Adrenal gland (tissue), 19 donors: Measurements from ENCODE around the gene OR8U1. TPM values are rescaled to one million over a fixed set of nuclear protein-coding genes. Genes with fewer than 3 reads are reported as not detected.

Experiments used
- DNase-seq, 7 donors: peaks; one replicate each; pipeline ENCODE4 v3.0.0-alpha.2; 2019 to 2020
- H3K27ac ChIP-seq, 5 donors: fragments of 200-600 bp; sonication (generic) in 4 of 5; 1 replicate in 3 of 5; 2 replicates in 2 of 5; pipeline versions ENCODE4 v1.5.1 to v1.8.0; 2016 to 2020; ENCODE audit warnings: mild to moderate bottlenecking in 1 of 5
- H3K27me3 ChIP-seq: fragments of 200-600 bp; 2 replicates; pipeline ENCODE4 v1.8.0; 2021
- H3K36me3 ChIP-seq, 2 donors: fragments of 200-600 bp; replicated peaks in 1 of 2; 1 replicate in 1 of 2; 2 replicates in 1 of 2; pipeline versions ENCODE4 v1.5.1 to v1.8.0; 2018 to 2022
- H3K4me1 ChIP-seq, 2 donors: fragments of 200-600 bp; replicated peaks in 1 of 2; 1 replicate in 1 of 2; 2 replicates in 1 of 2; pipeline versions ENCODE4 v1.5.1 to v1.8.0; 2018 to 2021
- H3K4me3 ChIP-seq, 4 donors: fragments of 200-600 bp; sonication (generic) in 3 of 4; one replicate each; pipeline ENCODE4 v1.5.1; 2016 to 2018
- H3K9me3 ChIP-seq, 3 donors: fragments of 200-600 bp; sonication (generic) in 1 of 3; replicated peaks in 1 of 3; 1 replicate in 2 of 3; 2 replicates in 1 of 3; pipeline versions ENCODE4 v1.5.1 to v1.8.0; 2016 to 2021
- CTCF ChIP-seq, 6 experiments: fragments of 450-650 bp in 4 of 6; fragments of 200-600 bp in 2 of 6; sonication (generic) in 1 of 6; IDR thresholded peaks; 1 replicate in 5 of 6; 2 replicates in 1 of 6; pipeline versions ENCODE4 v1.5.1 to v1.8.0; 2016 to 2021; ENCODE audit warnings: antibody characterized with exemption in 6 of 6, mild to moderate bottlenecking in 2 of 6, moderate library complexity in 1 of 6
- POLR2A ChIP-seq, 2 donors: fragments of 450-650 bp; IDR thresholded peaks; one replicate each; pipeline ENCODE4 v1.6.1; 2017; ENCODE audit warnings: antibody characterized with exemption in 2 of 2, mild to moderate bottlenecking in 2 of 2, moderate library complexity in 1 of 2
- WGBS, 4 donors: extraction: QIAGEN DNeasy Blood & Tissue Kit in 2 of 4; methylation state at CpG; one replicate each; pipeline versions ENCODE4 v1.1.5 to v1.1.7; 2013 to 2017; 5-methylcytosine and 5-hydroxymethylcytosine counted together
- intact Hi-C, 2 donors: fragments of 100-400 bp; cut with DNase I; formaldehyde crosslinking; loops; one replicate each; pipeline versions ENCODE4 v1.14.1 to v1.15.0; 2022 to 2023
- long read RNA-seq, 10 donors: library from polyadenylated mRNA in 3 of 10; unstranded in 2 of 10; stranded (forward) in 1 of 10; transcript quantifications; one replicate each; pipeline ENCODE4 v2.0.0 and lab custom pipeline, GENCODE V29; 2021 to 2026
- polyA plus RNA-seq, 3 donors: library from polyadenylated mRNA; stranded (reverse); fragments of 200-250 nt in 2 of 3; fragments of 350-450 nt in 1 of 3; fragmentation: Illumina TruSeq in 1 of 3; extraction: RNeasy Lipid Tissue Mini Kit (QIAGEN cat#74804) in 1 of 3; gene quantifications; one replicate each; pipeline ENCODE4 v1.2.3, GENCODE V29; 2013 to 2014
- total RNA-seq, 9 donors: library from RNA; depleted of rRNA in 4 of 9; stranded (reverse); fragments of >200 nt in 4 of 9; fragments of 120-200 nt in 1 of 9; fragmentation: NEBNext Ultra II Directional in 1 of 9; extraction: Animal tissue kit (Norgen Biotek cat#: 25700) in 1 of 9; gene quantifications; one replicate each; pipeline versions ENCODE4 v1.1.0 to v1.2.4, GENCODE V29; 2013 to 2023
- donor health status: healthy with polysubstance abuse.
- donor health status: Bipolar disorder and iron deficiency.
- donor health status: DM: yes; HTN: yes; CAD: no.
- donor health status: DM: no; HTN: no; CAD: no.
- donor health status: DM: no; HTN: no; CAD: no.
- donor health status: DM: yes; HTN: yes; CAD: no.

OR8U1 gene
- total RNA-seq (not detected), polyA plus RNA-seq (not detected)
- long read RNA-seq, donor 1: 0 reads
- long read RNA-seq, donor 2: 0 reads
- long read RNA-seq, donor 3: 0 reads
- long read RNA-seq, donor 4: 0 reads
- long read RNA-seq, donor 5: 0 reads
- long read RNA-seq, donor 6: 0 reads
- long read RNA-seq, donor 7: 0 reads
- long read RNA-seq, donor 8: 0 reads
- long read RNA-seq, donor 9: 0 reads
- long read RNA-seq, donor 10: 0 reads

- DNase-seq: no peak
- no peak within 1 kb of the TSS for H3K27ac ChIP-seq
- intact Hi-C loops: no loop called here
- no peaks in the 10 kb centered on the region for H3K27me3 ChIP-seq
- H3K4me1 ChIP-seq: no peaks in the 10 kb centered on the region
- TF ChIP-seq CTCF (IDR thresholded peaks at IDR 0.05): no peak
- TF ChIP-seq POLR2A (IDR thresholded peaks at IDR 0.05): no peak
- H3K4me3 ChIP-seq: no peak within 1 kb of the TSS
- H3K9me3 ChIP-seq: no peaks in the 10 kb centered on the region
- WGBS, 4 donors: 57 to 77% (median 66%) methylated on average over 2 of the region's 2 CpGs
- no peaks in the 10 kb centered on the region for H3K36me3 ChIP-seq
Observed at GRCh38 chr11:56375324-56375723, at the start of gene OR8U1. Gene OR8U1, plus strand, starts transcription at chr11:56375624. Its CDS starts 0 bp downstream, at chr11:56375624.

- Histone ChIP-seq H3K27ac (no peak overlapping the region), H3K4me1 (no peaks in the 10 kb centered on the region), H3K36me3 (no peaks in the 10 kb centered on the region), H3K27me3 (no peaks in the 10 kb centered on the region), H3K9me3 (no peaks in the 10 kb centered on the region), H3K4me3 (no peak overlapping the region)
- intact Hi-C loops: no loop called here
- DNase-seq: no peak
- no peak for TF ChIP-seq POLR2A (IDR thresholded peaks at IDR 0.05)
- no peak for TF ChIP-seq CTCF (IDR thresholded peaks at IDR 0.05)
- 86 to 93% (median 88%) methylated on average over 7 to 34 of the region's 34 CpGs for WGBS, 4 donors
Observed at GRCh38 chr11:56331861-56332491, 43.4 kb upstream of the OR8U1 start.

- no peaks in the 10 kb centered on the region for H3K36me3 ChIP-seq
- no peaks in the 10 kb centered on the region for H3K4me1 ChIP-seq
- no peaks in the 10 kb centered on the region for H3K9me3 ChIP-seq
- DNase-seq: no peak
- TF ChIP-seq CTCF (IDR thresholded peaks at IDR 0.05) (no peak), POLR2A (IDR thresholded peaks at IDR 0.05) (no peak)
- H3K27me3 ChIP-seq: no peaks in the 10 kb centered on the region
- 52 to 76% (median 65%) methylated on average over 3 of the region's 3 CpGs for WGBS, 4 donors
- intact Hi-C loops: no loop called here
- H3K4me3 ChIP-seq: no peak overlapping the region
- H3K27ac ChIP-seq: no peak overlapping the region
Observed at GRCh38 chr11:56333156-56333555, 42.3 kb upstream of the OR8U1 start.

- DNase-seq: no peak
- H3K9me3 ChIP-seq: no peaks in the 10 kb centered on the region
- H3K27ac ChIP-seq: no peak overlapping the region
- H3K36me3 ChIP-seq: no peaks in the 10 kb centered on the region
- no peaks in the 10 kb centered on the region for H3K4me1 ChIP-seq
- intact Hi-C loops: no loop called here
- no peak overlapping the region for H3K4me3 ChIP-seq
- no peaks in the 10 kb centered on the region for H3K27me3 ChIP-seq
- TF ChIP-seq CTCF (IDR thresholded peaks at IDR 0.05) (no peak), POLR2A (IDR thresholded peaks at IDR 0.05) (no peak)
Observed at GRCh38 chr11:56340289-56340688, 35.1 kb upstream of the OR8U1 start.
